GM12892 (cell line): ENCODE data around the gene MSX1.

Experiments
- DNase-seq: peaks from one replicate; pipeline ENCODE4 v3.0.0; 2011; ENCODE audit not compliant: insufficient read length
- FAIRE-seq: peaks from 2 replicates; lab custom pipeline; 2011; peaks lifted over from hg19 to GRCh38; lab: Jason Lieb, UNC
- POLR2A ChIP-seq: IDR thresholded peaks from 2 replicates; pipeline ENCODE4 v1.6.1; 2011; ENCODE audit warnings: low read depth, low read length, control low read depth
- POLR2AphosphoS5 ChIP-seq: IDR thresholded peaks from 2 replicates; pipeline ENCODE4 v1.6.1; 2011; ENCODE audit warnings: low read depth, low read length, control low read depth
- TAF1 ChIP-seq: IDR thresholded peaks from 2 replicates; pipeline ENCODE4 v1.6.1; 2011; ENCODE audit warnings: low read depth, mild to moderate bottlenecking, control low read depth, low read length, borderline replicate concordance

The MSX1 gene

GRCh38 chr4:4842476-4843441 is 16.7 kb upstream of the MSX1 start:
- FAIRE-seq: no peak
- no peak for DNase-seq
- TF ChIP-seq POLR2A: no peak

- no peak for FAIRE-seq
- DNase-seq: no peak
- TF ChIP-seq POLR2A: no peak
- no peak for TF ChIP-seq TAF1
- TF ChIP-seq POLR2AphosphoS5: no peak
Observed at GRCh38 chr4:4843635-4844291, 15.7 kb upstream of the MSX1 start.

- DNase-seq: no peak
- TF ChIP-seq POLR2A (no peak), TAF1 (no peak), POLR2AphosphoS5 (no peak)
- no peak for FAIRE-seq
Observed at GRCh38 chr4:4845027-4845426, 14.4 kb upstream of the MSX1 start.

- TF ChIP-seq POLR2A: no peak
- no peak for TF ChIP-seq TAF1
- TF ChIP-seq POLR2AphosphoS5: no peak
- DNase-seq (no peak), FAIRE-seq (no peak)
Observed at GRCh38 chr4:4847011-4847410, 12.5 kb upstream of the MSX1 start.

- FAIRE-seq: no peak
- no peak for DNase-seq
- TF ChIP-seq TAF1 (no peak), POLR2AphosphoS5 (no peak), POLR2A (no peak)
Observed at GRCh38 chr4:4848540-4848939, 10.9 kb upstream of the MSX1 start.

GRCh38 chr4:4849106-4849505 is 10.4 kb upstream of the MSX1 start:
- TF ChIP-seq POLR2AphosphoS5 (no peak), POLR2A (no peak), TAF1 (no peak)
- DNase-seq (no peak), FAIRE-seq (no peak)

GRCh38 chr4:4849524-4850193 is 9.8 kb upstream of the MSX1 start:
- no peak for TF ChIP-seq POLR2A
- TF ChIP-seq TAF1: no peak
- TF ChIP-seq POLR2AphosphoS5: no peak
- DNase-seq (no peak), FAIRE-seq (no peak)

- no peak for FAIRE-seq
- TF ChIP-seq POLR2AphosphoS5 (no peak), POLR2A (no peak), TAF1 (no peak)
- DNase-seq: no peak
Observed at GRCh38 chr4:4851081-4851480, 8.4 kb upstream of the MSX1 start.

GRCh38 chr4:4851906-4852305 is 7.6 kb upstream of the MSX1 start:
- no peak for TF ChIP-seq TAF1
- TF ChIP-seq POLR2A: no peak
- no peak for TF ChIP-seq POLR2AphosphoS5
- FAIRE-seq: no peak

GRCh38 chr4:4852591-4853362 is 6.7 kb upstream of the MSX1 start:
- TF ChIP-seq POLR2A (no peak), POLR2AphosphoS5 (no peak), TAF1 (no peak)
- DNase-seq (no peak), FAIRE-seq (peak; percentile 65)

More at GRCh38 chr4:4851906-4852305, 7.6 kb upstream of the MSX1 start:
- no peak for DNase-seq
